HG02840 (cell line): Measurements from ENCODE around the gene PLD4.

ENCODE experiments used
- ATAC-seq: cut with Tn5 transposase; IDR thresholded peaks from one replicate; pipeline ENCODE4 v1.9.1; 2021; ENCODE audit warnings: mild to moderate bottlenecking, moderate library complexity, moderate number of reproducible peaks; ENCODE audit not compliant: unreplicated experiment, low FRiP score

The PLD4 gene

GRCh38 chr14:104926619-104927431 is 2.1 kb downstream of the PLD4 start:
- peak; percentile 69 for ATAC-seq

GRCh38 chr14:104927432-104927816 is 2.7 kb downstream of the PLD4 start:
- ATAC-seq: no peak

- ATAC-seq: no peak
Observed at GRCh38 chr14:104927901-104928300, 3.2 kb downstream of the PLD4 start.

GRCh38 chr14:104928391-104929133 is 3.9 kb downstream of the PLD4 start:
- ATAC-seq: no peak

- ATAC-seq: no peak
Observed at GRCh38 chr14:104929268-104930230, 4.9 kb downstream of the PLD4 start.

- ATAC-seq: no peak
Observed at GRCh38 chr14:104930526-104931303, 6.0 kb downstream of the PLD4 start.

GRCh38 chr14:104931304-104931770 is 6.7 kb downstream of the PLD4 start:
- no peak for ATAC-seq

GRCh38 chr14:104931771-104932675 is 7.3 kb downstream of the PLD4 start:
- ATAC-seq: no peak

GRCh38 chr14:104932676-104933631 is 8.3 kb downstream of the PLD4 start:
- ATAC-seq: no peak

- ATAC-seq: no peak
Observed at GRCh38 chr14:104933746-104934733, 9.4 kb downstream of the PLD4 start.

- ATAC-seq: no peak
Observed at GRCh38 chr14:104935026-104935650, 10.5 kb downstream of the PLD4 start.

GRCh38 chr14:104935955-104936354 is 11.3 kb downstream of the PLD4 start:
- no peak for ATAC-seq

GRCh38 chr14:104936361-104937155 is 11.9 kb downstream of the PLD4 start:
- no peak for ATAC-seq

- no peak for ATAC-seq
Observed at GRCh38 chr14:104937161-104937560, 12.5 kb downstream of the PLD4 start.

GRCh38 chr14:104937694-104938365 is 13.2 kb downstream of the PLD4 start:
- no peak for ATAC-seq
